GM12801 (cell line): ENCODE measurements around the gene BTBD9.

Source experiments
- TF ChIP-seq, protein P1 (sequence below): IDR thresholded peaks from one replicate; pipeline ENCODE4 v1.5.1; 2011; ENCODE audit warnings: control low read depth; ENCODE audit not compliant: insufficient read length; ENCODE audit errors: extremely low read depth

Gene BTBD9

GRCh38 chr6:38639498-38640215 lies at the start of gene BTBD9:
Gene BTBD9, minus strand, starts transcription at chr6:38639929.
- TF ChIP-seq, protein P1, sequence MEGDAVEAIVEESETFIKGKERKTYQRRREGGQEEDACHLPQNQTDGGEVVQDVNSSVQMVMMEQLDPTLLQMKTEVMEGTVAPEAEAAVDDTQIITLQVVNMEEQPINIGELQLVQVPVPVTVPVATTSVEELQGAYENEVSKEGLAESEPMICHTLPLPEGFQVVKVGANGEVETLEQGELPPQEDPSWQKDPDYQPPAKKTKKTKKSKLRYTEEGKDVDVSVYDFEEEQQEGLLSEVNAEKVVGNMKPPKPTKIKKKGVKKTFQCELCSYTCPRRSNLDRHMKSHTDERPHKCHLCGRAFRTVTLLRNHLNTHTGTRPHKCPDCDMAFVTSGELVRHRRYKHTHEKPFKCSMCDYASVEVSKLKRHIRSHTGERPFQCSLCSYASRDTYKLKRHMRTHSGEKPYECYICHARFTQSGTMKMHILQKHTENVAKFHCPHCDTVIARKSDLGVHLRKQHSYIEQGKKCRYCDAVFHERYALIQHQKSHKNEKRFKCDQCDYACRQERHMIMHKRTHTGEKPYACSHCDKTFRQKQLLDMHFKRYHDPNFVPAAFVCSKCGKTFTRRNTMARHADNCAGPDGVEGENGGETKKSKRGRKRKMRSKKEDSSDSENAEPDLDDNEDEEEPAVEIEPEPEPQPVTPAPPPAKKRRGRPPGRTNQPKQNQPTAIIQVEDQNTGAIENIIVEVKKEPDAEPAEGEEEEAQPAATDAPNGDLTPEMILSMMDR: no peak

DNA sequence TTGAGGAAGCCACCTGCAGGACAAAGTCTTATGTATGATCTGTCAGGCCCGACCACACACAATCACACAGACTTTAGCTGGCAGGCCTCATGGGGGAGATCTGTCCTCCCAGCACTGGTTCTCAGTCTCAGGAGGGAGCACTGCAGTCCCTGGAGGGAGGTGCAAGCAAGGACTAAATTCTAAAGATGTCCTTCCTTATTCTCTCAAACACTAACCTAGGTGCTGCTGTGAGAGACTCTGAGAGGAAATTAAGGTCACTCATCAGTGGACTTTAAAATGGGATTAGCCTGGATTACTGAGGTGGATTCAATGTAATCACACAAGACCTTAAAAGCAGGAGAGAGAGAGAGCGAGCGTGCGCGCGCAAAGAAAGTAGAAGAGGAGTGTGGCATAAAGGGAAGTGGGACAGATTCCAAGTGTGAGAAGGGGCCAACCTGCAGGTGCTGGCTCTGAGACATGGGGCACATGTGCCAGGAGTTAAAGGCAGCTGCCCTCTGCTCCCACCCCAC lies 48.9 kb upstream of the BTBD9 start:
- TF ChIP-seq, protein P1: no peak

- TF ChIP-seq, protein P1: no peak
These were observed 47.8 kb upstream of the BTBD9 start for GRCh38 chr6:38687549-38687948.

DNA sequence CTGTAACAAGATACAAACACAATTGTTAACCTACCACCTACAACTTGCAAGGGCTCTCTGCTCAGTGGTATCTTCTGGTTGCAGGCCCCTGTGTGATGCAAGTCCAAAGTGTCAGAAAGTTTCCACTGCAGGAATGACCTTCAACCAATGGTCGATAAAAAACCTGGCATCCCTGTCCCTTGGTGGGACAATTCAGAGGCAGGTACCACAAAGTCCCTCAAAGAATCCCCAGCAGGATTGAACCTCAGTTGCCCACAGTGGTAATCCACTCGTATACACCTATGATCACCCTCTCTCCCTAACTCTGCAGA lies 47.3 kb upstream of the BTBD9 start:
- TF ChIP-seq, protein P1: no peak

- TF ChIP-seq, protein P1: no peak
These were observed 46.7 kb upstream of the BTBD9 start for GRCh38 chr6:38686270-38687042.

DNA sequence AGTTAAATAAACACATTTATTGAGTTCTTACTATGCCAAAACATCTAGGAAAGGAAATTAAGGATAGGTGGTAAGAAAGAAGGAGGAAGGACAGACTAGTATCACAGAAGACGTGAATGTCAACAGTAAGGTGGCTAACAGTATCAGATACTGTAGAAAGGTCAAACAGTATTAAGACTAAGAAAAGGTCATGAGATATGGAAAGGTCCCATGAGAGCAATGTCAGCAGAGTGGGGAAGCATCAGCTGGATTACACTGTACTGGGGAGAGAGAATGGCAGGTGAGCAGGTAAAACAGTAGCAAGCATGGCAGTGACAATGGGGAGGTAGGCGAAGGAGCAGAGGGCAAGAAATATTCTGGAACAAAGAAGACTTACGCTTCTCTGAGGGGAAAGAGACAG lies 45.2 kb upstream of the BTBD9 start:
- TF ChIP-seq, protein P1: no peak

DNA sequence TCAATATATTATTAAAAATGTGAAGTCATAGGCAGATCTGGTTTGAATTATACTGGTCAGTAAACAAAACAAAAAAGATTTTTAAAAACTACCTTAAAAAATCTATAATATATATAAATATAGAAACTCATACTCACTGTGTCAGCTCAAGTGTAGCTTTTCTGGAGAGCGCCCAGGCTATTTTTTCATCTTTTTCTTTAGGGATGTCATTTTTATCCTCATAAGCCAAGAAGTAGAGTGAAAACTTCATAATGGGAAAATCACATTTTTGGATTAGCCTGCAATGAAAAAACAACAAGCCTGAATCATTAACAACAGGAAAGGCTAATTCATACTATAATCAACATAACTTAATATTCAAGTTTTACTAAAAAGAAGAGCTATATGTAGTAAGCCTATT lies 44.5 kb upstream of the BTBD9 start:
- TF ChIP-seq, protein P1: no peak
